Dedifferentiated amniotic fluid mesenchymal stem cell (primary cell): ENCODE data around the gene CDH13.

Experiments used
- DNase-seq: peaks from one replicate; pipeline ENCODE4 v3.0.0-alpha.2; 2016; ENCODE audit errors: extremely low spot score

The CDH13 gene

DNA sequence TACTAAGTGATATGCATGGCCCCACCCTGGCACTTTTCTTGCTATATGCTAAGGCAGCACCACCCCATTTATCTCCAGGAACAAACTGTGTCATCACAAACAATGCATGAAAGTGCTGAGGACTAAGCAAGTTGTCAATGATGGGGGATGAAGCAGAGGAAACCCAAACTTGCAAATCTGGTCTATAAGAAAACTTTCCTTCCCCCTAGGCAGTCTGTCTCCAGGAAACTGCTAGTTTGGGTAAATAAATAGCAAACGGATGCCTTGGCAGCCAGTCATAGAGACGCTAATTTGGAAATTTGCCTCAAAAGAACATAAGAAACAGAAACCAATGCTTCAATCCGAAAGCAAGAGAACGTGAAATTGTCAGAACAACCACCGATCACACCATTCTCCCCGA, 1175.4 kb downstream of the CDH13 start:
- peak; percentile 86 for DNase-seq

DNA sequence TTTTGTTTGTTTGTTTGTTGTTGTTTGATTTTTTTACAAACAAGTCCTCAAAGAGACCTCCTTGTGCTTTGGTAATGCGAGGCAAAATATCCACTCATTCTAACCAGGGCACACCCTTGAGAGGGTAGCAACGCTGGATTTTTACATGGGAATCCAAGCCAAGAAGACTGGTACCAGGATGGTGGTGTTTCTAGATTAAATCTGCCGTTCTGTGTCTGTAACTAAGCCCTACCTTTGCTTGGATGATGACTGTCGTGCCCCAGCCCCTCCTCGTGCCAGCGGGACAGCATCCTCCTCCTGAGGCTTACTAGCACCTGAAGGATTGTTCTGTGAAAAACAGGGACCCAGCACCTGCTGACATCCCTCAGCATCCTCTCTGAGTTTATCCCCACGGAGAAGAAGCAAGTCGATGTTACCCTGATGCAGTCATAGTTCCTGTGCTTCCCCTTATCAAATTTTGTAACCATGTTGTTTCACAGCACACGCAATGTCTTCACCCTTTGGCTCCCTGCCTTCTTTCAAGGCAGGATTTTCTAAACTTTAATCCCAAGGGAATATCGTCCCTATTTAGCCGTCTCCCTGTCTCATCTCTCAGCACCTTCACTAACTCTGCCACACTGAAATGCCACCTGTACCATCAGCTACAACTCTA, 1175.9 kb downstream of the CDH13 start:
- no peak for DNase-seq

DNA sequence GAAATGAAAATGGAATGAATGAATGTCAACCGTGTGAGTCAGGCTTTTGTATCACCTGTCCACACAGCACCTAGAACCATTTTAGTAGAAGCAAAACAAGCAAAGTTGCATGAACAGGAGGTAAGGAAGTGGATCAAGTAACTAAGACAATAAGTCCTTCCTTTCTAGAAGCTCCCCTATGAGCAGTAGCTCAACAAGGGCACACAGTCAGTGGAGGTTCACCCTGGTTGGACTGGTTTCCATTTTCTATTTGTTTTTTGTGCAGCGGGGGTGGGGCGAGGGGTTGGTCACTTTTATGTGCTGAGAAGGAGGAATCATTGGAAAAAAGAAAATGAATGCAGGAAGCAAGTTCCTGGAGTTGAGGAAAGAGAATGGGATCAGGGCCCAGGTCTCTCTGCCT, 1177.0 kb downstream of the CDH13 start:
- no peak for DNase-seq

DNA sequence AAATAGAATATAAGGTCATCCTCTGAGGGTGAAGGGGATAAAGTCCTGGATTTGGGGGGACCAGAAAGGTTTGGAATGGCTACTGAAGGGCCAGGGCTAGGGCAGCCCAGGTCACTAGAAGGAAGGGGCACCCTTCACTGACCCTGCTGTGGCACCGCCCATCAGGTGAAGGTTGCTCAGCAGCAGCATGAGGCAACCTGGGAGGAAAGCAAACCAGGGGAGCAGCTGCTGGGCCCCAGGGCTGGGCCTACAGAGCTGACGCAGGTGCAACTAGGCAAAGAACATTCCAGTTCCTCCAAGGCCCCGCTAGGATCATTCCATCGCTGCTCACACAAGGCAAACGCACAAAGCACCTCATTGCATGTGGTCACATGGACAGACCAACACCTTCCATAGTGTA, 1177.6 kb downstream of the CDH13 start:
- no peak for DNase-seq

DNA sequence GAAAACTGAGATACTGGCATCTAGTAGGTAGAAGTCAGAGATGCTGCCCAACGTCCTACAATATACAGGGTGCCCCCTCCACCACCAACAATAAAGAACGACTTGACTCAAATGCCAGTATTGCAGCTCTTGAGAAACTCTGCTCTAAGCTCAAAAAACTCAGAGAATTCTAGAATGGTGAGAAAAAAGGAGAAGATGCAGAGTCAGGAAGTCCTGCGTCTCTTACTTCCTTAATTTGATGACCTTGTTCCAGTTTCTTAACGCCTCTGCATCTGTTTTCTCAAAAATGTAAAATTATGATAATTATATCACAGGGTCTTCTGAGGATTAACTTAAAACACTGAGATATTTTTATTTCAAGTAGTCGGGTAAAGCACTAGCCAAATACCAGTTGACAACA, 1179.3 kb downstream of the CDH13 start:
- no peak for DNase-seq

DNA sequence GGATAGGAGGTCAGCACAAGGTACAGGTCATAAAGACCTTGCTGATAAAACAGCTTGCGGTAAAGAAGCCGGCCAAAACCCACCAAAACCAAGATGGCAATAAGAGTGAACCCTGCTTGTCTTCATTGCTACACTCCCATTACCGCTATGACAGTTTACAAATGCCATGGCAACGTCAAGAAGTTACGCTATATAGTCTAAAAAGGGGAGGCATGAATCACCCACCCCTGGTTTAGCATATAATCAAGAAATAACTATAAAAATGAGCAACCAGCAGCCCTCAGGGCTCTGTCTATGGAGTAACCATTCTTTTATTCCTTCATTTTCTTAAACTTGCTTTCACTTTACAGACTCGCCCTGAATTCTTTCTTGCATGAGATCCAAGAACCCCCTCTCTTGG, 1180.0 kb downstream of the CDH13 start:
- DNase-seq: no peak

DNA sequence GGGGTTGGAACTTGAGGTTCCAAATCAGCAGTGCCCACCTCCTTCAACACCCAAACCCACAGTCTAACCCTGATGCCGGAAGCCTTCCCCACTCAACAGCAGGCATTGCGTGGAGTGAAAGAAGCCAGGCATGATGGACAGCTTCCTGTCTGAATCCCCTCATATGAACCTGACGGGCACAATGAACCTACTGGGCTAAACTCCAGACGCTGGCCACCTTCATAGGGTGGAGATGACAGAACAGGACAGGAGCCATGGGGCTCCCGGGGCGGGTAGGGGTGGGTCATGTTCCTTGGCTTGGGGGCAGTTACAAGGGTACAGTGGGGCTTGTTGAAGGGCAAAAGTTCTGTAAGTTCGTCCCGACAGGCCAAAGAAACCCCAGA, 1180.5 kb downstream of the CDH13 start:
- no peak for DNase-seq

DNA sequence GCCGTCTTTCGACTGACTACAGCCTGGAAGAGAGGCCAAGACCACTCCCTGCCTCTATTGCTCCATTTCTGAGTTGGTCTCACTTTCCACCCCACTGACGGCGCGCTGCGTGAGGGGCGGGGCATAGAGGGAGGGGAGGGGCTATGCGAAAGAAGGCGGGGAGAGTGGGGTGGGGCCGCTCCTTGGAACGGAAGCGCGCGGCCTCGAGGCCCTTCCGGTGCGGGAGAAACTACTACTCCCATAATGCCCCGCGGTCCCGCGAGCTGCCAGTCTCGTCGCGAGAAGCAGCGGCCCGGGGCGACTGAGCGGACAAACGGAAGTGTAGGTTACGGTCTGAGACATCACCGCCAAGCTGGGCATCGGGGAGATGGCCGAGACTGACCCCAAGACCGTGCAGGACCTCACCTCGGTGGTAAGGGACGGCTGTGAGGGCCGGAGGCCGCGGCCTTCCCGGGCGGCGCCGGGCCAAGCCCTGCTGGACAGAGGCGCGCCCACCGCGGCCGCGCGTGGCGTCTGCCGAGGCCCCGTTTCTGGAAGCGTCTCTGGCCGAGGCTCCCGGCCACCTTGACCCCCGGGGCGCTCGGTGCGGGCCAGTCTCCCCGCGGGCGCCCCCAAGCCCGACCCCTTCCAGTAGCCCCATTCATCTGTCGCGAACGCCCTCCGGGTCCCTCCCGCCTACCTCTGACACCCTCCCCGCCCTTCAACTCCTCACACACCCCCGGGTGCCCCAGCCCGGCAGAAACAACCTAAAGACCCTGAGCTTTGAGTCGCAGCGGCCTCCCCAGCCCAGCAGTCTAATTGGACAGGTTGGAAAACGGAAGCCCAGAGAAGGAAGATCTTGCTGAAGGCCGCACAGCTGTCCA, 1181.2 kb downstream of the CDH13 start, which contains the start of gene HSBP1:
TSS of gene HSBP1 (plus strand) at position 269 of the 863 bp plus-strand sequence. CDS start at position 368, 99 bp downstream.
- DNase-seq: peak; percentile 92

DNA sequence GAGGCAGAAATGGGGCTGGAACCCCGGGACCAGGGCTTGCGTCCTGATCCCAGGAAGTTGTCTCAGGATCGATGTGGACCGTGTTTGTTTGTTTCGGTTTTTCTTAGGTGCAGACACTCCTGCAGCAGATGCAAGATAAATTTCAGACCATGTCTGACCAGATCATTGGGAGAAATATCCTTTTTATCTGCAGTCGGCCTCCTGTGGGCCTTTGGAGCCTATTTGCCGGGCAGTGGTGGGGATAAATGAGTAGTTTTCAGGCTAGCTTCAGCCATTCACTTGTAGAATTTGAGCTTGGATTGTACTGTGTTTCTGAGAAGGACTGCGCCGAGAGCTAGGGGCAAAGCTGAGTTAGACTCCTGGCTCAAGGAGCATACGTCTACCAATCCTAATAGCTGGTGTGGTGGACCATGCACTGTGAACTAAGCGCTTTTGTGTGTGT, 1181.8 kb downstream of the CDH13 start:
- DNase-seq: no peak

DNA sequence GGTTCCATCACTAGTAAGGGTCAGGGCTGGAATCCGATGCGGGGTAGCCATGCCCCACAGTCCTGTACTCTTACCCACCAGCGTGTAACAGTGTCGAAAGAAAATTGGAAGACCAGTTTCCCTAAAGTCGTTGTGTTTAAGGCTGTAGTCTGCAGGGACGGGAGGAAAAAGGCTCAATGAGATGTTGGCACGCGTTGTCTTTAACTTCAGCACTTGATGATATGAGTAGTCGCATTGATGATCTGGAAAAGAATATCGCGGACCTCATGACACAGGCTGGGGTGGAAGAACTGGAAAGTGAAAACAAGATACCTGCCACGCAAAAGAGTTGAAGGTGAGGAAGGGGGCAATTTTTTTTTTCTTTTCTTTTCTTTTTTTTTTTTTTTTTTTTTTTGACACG, 1182.3 kb downstream of the CDH13 start:
- DNase-seq: no peak

DNA sequence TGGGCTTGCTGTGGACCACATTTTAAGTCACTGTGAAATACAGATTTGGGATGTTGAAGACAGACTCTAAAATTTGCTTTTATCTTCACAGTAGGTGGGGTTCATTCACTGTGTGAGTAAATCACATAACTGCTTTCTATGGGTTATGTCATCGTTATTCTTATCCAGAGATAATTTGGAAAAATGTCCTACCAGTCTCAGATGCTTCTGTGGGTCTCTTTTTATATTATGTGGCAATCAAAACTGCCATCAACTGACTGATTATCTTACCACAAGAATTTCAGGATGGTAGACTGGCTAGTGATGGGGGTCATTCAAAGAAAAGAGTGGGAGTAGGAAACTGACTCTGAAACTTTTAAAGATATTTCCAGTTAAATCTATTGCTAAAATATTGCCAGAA, 1184.1 kb downstream of the CDH13 start:
- DNase-seq: no peak

DNA sequence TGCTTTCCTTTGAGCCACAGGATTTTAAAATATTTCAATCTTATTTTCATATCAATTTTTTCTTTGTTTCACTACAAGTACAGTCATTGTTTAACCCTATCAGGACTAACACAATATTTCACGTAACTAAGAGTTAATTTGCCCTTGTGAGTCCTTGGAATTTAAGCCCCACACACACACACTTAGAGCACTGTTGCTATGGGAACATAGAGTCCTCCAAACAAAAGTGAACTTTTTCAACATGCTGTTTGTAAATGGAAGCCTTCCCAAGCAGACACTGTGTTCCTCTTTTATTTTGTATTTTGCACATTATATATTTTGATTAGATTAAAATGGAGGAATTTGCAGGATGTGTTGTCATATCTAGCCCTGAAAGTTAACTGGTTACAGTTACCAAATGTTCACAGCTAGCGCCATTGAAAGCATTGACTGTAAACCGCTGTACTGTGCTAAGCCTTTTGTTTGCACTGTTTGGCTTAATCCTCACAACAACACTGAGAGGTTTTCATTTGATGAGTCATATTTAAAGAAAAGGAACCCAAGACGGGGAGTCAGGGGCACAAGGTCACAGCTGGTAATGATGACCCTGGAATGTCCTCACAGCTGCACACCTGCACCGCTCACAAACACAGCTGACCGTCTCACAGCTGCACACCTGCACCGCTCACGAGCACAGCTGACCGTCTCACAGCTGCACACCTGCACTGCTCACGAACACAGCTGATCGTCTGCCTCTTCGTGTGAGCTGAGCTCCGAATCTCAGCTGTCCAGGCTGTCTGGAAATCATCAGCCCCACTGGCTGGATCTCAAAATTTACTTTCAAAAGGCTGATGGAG, 1187.3 kb downstream of the CDH13 start:
- DNase-seq: peak; percentile 23

DNA sequence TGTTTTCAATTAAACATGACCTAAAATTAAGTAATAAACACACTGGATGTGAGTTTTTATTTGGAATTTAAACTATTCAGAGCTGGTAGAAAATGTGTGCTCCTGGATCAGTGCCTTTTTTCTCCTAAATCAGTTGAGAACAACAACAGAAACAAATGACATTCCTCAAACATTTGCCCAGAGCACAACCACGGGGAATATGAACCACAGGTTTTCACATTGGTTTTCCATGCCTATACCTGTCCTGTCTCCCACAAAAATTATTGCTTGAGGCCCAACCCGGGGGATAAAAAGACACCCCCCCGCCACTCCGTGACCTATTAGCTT, 1187.9 kb downstream of the CDH13 start:
- no peak for DNase-seq

DNA sequence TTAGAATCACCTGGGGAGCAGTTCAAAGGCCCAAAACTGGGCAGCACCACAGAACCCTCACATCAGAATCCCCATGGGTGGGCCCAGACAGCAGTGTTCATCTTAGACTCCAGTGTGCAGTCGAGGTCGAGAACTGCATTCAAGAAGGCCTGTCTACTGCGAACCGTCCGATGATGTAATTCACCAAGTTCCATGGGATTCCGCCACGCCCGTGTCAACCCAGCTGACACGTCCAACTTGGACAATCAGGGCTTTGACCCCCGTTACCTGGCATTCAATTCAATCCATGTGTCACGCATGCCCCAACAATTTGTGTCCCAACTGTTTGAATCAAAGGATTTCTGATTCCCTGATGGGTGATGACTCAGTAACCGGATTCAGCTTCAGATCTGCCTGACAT, 1190.3 kb downstream of the CDH13 start:
- DNase-seq: no peak

DNA sequence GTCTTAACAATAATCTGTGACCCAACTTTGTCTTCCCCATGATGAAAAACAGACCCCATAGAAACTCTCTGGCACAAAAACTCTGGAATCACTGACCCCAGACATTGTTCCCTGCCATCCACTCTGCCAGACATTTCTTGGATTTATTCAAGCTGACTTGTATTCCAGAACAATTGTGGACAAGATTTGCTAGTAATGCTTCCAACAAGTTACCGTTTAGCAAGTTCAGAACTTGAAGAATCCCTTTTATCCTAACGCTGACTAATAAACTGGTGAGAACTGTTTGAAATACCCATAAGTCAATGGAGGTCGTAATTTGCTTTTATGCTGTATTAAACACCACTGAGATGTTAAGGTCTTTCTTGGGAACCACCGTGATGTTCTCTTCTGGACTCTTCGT, 1191.5 kb downstream of the CDH13 start:
- no peak for DNase-seq

DNA sequence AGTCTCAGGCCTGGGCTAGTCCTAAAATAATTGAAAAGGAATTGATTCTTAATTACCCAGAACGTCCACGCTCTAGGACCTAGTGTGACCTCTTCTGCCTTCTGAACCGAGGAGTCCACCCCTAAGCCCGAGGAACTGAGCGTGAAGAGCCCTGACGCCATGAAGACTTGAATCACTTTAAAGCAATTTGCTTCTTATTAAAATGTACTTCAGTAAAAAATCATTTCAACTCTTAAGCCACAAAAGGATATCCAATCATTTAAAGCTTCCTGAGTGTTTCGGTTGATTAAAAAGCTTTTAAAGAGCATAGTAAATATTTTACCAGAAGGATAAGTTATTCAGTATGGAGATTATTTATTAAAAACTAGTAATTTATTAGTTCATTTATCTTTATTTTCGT, 1192.6 kb downstream of the CDH13 start:
- DNase-seq: no peak

DNA sequence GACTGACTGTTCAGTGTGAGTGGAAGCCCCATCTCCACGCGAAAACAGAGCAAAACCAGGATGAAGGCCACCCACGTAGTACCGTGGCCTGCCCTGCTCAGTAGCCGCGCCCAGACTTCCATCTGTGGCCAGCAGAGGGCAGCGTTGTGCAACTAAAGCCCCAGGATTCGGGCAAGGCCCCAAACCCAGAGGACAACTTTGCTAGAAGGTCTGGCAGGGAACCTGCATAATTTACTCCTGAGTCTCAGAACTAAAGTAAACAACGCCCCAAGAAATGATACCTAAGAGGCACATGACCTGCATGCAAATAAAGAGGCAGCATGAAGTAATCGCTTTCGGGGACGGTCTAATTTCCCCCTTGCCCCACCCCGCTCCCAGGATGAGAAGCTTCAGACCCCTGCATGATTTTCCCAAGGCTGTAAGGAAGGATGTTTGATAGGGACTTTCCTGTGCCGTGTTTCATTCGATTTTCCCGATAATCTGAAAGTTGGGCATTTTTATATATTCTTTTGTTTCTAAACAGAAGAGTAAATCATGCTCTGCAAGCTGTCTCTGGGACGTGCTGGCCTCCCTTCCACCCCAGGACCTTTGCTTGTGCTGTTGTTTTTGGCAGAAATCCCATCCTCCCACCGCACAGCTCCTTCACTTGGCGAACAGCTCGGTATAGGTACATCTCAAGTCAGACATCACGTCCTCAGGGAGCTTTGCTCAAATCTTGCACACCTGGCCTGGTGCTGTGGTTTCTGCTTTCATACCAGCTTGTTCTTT, 1199.6 kb downstream of the CDH13 start:
- DNase-seq: peak; percentile 77

DNA sequence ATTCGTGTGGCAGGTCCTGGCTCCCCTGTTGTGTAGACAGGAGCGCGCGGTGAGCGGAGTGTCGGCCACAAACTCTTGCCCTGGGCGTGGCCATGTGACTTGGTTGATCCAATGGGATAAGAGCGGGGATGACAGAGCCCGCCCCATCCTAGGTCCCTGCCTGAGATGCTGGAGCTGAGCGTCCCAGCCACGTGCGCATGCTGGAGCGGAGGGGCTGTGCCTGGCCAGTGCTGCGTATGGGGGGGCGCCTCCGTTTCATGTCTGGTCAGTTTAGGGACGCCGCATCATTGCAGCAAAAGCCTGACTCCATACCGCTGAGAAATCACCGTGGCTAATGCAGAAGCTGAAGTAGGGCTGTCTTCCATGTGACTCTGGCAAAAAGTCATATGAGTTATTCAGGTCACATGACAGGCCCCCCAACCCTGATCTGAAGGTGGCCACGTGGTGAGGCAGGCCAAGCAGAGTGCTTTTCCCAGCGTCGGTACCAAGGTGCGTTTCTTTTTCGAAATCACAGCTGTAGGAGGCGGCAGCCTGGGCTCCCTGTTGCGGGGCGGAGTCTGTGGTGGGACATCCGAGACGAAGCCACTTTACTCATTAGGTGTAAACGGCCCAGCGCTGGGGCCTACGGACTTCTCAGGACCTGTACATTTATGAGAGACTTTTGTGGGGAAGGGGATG, 1203.5 kb downstream of the CDH13 start:
- no peak for DNase-seq

DNA sequence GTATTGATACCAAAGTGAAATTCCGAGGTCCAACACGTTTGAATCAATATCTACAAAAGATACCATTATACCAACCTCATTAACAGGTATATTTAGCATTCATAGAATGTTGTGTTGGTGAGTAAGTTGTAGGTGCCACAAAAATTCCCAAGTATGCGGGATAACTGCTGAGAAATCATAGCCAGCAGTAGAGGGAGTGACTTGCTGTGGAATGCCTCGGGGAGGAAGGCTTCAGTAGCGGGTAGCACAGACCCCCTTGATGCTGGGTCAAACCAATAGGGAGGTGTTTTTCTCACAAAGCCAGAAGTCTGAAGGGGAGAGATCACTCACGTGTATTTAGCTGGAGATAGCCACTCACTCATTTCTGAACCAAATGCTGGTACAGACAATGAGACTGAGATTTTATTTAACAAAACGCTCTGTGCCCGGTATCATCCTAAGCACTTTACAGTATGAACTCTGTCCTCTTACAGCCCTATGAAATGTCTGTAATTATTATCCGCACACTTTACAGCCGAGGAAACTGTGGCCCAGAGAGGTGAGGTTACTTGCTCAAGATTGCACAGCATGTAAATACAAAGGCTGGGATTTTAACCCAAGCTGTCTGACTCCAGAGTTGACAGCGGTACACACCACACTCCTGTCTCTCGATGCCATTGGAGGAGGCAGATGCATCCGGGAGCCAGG, 1204.1 kb downstream of the CDH13 start:
- DNase-seq: no peak

DNA sequence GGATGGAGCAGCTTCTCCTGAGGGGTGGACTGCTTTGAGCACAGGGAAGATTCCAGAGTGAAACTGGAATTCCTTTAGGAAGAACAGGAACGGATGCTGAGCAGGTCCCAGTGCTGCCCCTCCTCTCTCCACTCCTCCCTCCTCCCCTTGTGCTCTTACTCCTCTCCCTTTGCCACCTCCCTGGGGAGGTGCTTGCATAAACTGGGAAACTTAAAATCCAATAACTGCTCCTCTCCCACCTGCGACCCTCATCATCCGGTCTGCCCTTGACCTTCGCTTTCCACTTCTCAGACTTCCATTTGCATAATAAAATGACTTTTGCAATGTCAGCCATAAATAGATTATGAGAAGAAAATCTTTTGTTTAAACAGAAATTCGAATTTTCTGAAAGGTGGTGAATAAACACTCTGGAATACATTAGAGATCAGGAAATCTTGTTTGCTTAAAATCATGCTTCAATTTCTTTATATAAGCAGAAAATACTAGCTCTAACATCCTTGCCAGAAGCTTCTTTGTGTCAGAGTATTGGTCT, 1204.8 kb downstream of the CDH13 start:
- no peak for DNase-seq
